Ovary (tissue), 9 donors: ENCODE results near the gene SRPK1. TPM values are rescaled to one million over a fixed set of nuclear protein-coding genes. Genes with fewer than 3 reads are reported as not detected.

Experiments
- DNase-seq, 5 donors: peaks; one replicate each; pipeline ENCODE4 v3.0.0-alpha.2; 2019 to 2020
- H3K27ac ChIP-seq, 2 donors: fragments of 200-600 bp; one replicate each; pipeline versions ENCODE4 v1.5.1 to v1.8.0; 2019 to 2022
- H3K27me3 ChIP-seq: fragments of 200-600 bp; one replicate; pipeline ENCODE4 v1.8.0; 2022
- H3K36me3 ChIP-seq: fragments of 200-600 bp; sonication (generic); one replicate; pipeline ENCODE4 v1.5.1; 2019
- H3K4me1 ChIP-seq: one replicate; pipeline ENCODE4 v1.8.1; 2013; ENCODE audit warnings: mild to moderate bottlenecking, moderate library complexity; ENCODE audit not compliant: insufficient read depth
- H3K4me3 ChIP-seq: fragments of 200-600 bp; sonication (generic); one replicate; pipeline ENCODE4 v1.5.1; 2017
- H3K9me3 ChIP-seq, 2 donors: fragments of 200-600 bp in 1 of 2; sonication (generic) in 1 of 2; one replicate each; pipeline versions ENCODE4 v1.5.1 to v1.8.1; 2013 to 2019; ENCODE audit warnings: mild to moderate bottlenecking in 1 of 2, moderate library complexity in 1 of 2
- CTCF ChIP-seq, 3 donors: fragments of 450-650 bp in 2 of 3; fragments of 200-600 bp in 1 of 3; IDR thresholded peaks; one replicate each; pipeline versions ENCODE4 v1.5.1 to v1.8.0; 2016 to 2022; ENCODE audit warnings: antibody characterized with exemption in 3 of 3, mild to moderate bottlenecking in 1 of 3
- EP300 ChIP-seq: sonication (generic); formaldehyde crosslinking; IDR thresholded peaks from one replicate; pipeline ENCODE4 v1.6.1; 2017; ENCODE audit warnings: antibody characterized with exemption
- POLR2A ChIP-seq: fragments of 450-650 bp; IDR thresholded peaks from one replicate; pipeline ENCODE4 v1.6.1; 2017; ENCODE audit warnings: antibody characterized with exemption, mild to moderate bottlenecking, moderate library complexity
- WGBS, 3 donors: extraction: QIAGEN DNeasy Blood & Tissue Kit in 1 of 3; methylation state at CpG; one replicate each; pipeline versions ENCODE4 v1.1.5 to v1.1.7; 2013 to 2017; 5-methylcytosine and 5-hydroxymethylcytosine counted together
- intact Hi-C, 4 donors: fragments of 100-400 bp; cut with DNase I; formaldehyde crosslinking; loops; one replicate each; pipeline versions ENCODE4 v1.11.0 to v1.15.1; 2022 to 2023
- polyA plus RNA-seq, 2 donors: library from polyadenylated mRNA; stranded (reverse); fragments of 200-250 nt in 1 of 2; fragments of 350-450 nt in 1 of 2; fragmentation: Illumina TruSeq in 1 of 2; extraction: RNeasy Lipid Tissue Mini Kit (QIAGEN cat#74804) in 1 of 2; gene quantifications; one replicate each; pipeline ENCODE4 v1.2.3, GENCODE V29; 2013 to 2014
- total RNA-seq, 7 donors: library from RNA; depleted of rRNA in 2 of 7; stranded (reverse); fragments of >200 nt in 2 of 7; fragmentation: NEBNext Ultra II Directional in 3 of 7; extraction: Animal tissue kit (Norgen Biotek cat#: 25700) in 3 of 7; gene quantifications; one replicate each; pipeline versions ENCODE4 v1.1.0 to v1.2.4, GENCODE V29; 2016 to 2023
- donor health status: DM: no; HTN: no; CAD: no; lungs with moderate emphysema.
- donor health status: DM: no; HTN: no; CAD: no.
- donor health status: Bipolar disorder and iron deficiency.
- donor health status: DM: yes; HTN: yes; CAD: no.
- donor health status: DM: no; HTN: no; CAD: no.
- donor health status: DM: yes; HTN: yes; CAD: no.

The SRPK1 gene
- total and polyA plus RNA-seq, 9 donors = 7.3 to 28.4 (median 23.3) TPM

GRCh38 chr6:35817515-35817914, 103.4 kb downstream of the SRPK1 start:
- Histone ChIP-seq H3K27me3 (no peaks in the 10 kb centered on the region), H3K4me1 (no peaks in the 10 kb centered on the region), H3K36me3 (no peaks in the 10 kb centered on the region), H3K4me3 (no peak overlapping the region), H3K9me3 (no peaks in the 10 kb centered on the region), H3K27ac (no peak overlapping the region)
- intact Hi-C loops = no loop called here
- no peak for DNase-seq
- TF ChIP-seq POLR2A = no peak
- TF ChIP-seq EP300 = no peak
- no peak for TF ChIP-seq CTCF (IDR thresholded peaks at IDR 0.05)

GRCh38 chr6:35811699-35811995, 109.3 kb downstream of the SRPK1 start:
- intact Hi-C loops = no loop called here
- Histone ChIP-seq H3K27ac (no peak overlapping the region), H3K36me3 (no peaks in the 10 kb centered on the region), H3K9me3 (no peaks in the 10 kb centered on the region), H3K4me1 (no peaks in the 10 kb centered on the region), H3K4me3 (no peak overlapping the region), H3K27me3 (no peaks in the 10 kb centered on the region)
- TF ChIP-seq CTCF (IDR thresholded peaks at IDR 0.05) (no peak), POLR2A (no peak)
- 59 to 76% (median 67%) methylated on average over 6 of the region's 6 CpGs for WGBS, 3 donors
- no peak for DNase-seq

- Histone ChIP-seq H3K4me1 (no peaks in the 10 kb centered on the region), H3K4me3 (no peak overlapping the region), H3K9me3 (no peaks in the 10 kb centered on the region), H3K36me3 (no peaks in the 10 kb centered on the region), H3K27ac (no peak overlapping the region), H3K27me3 (no peaks in the 10 kb centered on the region)
- intact Hi-C loops = no loop called here
- TF ChIP-seq CTCF (IDR thresholded peaks at IDR 0.05) (no peak), POLR2A (no peak), EP300 (no peak)
- no peak for DNase-seq
- 66 to 68% (median 67%) methylated on average over 14 of the region's 14 CpGs for WGBS, 3 donors
Measured at GRCh38 chr6:35810971-35811698, 109.8 kb downstream of the SRPK1 start.

- Histone ChIP-seq H3K27ac (no peak overlapping the region), H3K27me3 (no peaks in the 10 kb centered on the region), H3K36me3 (no peaks in the 10 kb centered on the region), H3K4me1 (peaks cover 2% of the 10 kb centered on the region), H3K4me3 (no peak overlapping the region), H3K9me3 (no peaks in the 10 kb centered on the region)
- TF ChIP-seq CTCF (IDR thresholded peaks at IDR 0.05) (no peak), EP300 (no peak), POLR2A (no peak)
- intact Hi-C loops = no loop called here
- DNase-seq = no peak
- WGBS, 3 donors = 74 to 82% (median 76%) methylated on average over 5 of the region's 5 CpGs
Measured at GRCh38 chr6:35809809-35810208, 111.1 kb downstream of the SRPK1 start.
